Activated CD4-positive, alpha-beta memory T cell treated with anti-CD3 and anti-CD28 coated beads, Interleukin-2, amount 10 ng/mL, durations not matched to agents 7 days and 5 days (primary cell): ENCODE data around the gene ASAP3. TPM values are rescaled to one million over a fixed set of nuclear protein-coding genes. Genes with fewer than 3 reads are reported as not detected.
"Not testable (repeated sequence)": the region's sequence is repeated elsewhere in the genome, so short reads cannot be mapped to it uniquely, and the experiment has no call there.

Source experiments
- CTCF ChIA-PET: fragments of 350-600 bp; sonication (Branson Sonifier 250); formaldehyde crosslinking; loops from one replicate; lab custom pipeline; 2021; ENCODE audit warnings: antibody characterized with exemption, inconsistent platforms; lab: Charles Lee
- POLR2A ChIA-PET: fragments of 350-600 bp; sonication (Branson Sonifier 250); formaldehyde crosslinking; loops from one replicate; lab custom pipeline; 2021; ENCODE audit warnings: antibody characterized with exemption; lab: Charles Lee
- DNase-seq: peaks from one replicate; pipeline ENCODE4 v3.0.0-alpha.2; 2020
- H3K27ac Mint-ChIP-seq: one replicate; pipeline ENCODE4 v1.8.0; 2021; ENCODE audit warnings: mild to moderate bottlenecking, mixed read lengths
- H3K27me3 Mint-ChIP-seq: one replicate; pipeline ENCODE4 v1.8.0; 2021; ENCODE audit warnings: mixed read lengths
- H3K36me3 Mint-ChIP-seq: one replicate; pipeline ENCODE4 v1.8.0; 2021; ENCODE audit warnings: low read depth, mixed read lengths
- H3K4me1 Mint-ChIP-seq: one replicate; pipeline ENCODE4 v1.8.0; 2021; ENCODE audit warnings: mixed read lengths
- H3K4me3 Mint-ChIP-seq: one replicate; pipeline ENCODE4 v1.8.0; 2021; ENCODE audit warnings: mild to moderate bottlenecking, mixed read lengths
- H3K9me3 Mint-ChIP-seq: one replicate; pipeline ENCODE4 v1.8.0; 2021; ENCODE audit warnings: mixed read lengths
- total RNA-seq, 2 experiments: library from RNA; stranded (reverse); gene quantifications; one replicate each; pipeline ENCODE4 v1.2.3, GENCODE V29; 2021

Gene ASAP3
- total RNA-seq, 2 experiments from 2014 or later, result 0.43 to 0.63 TPM

GRCh38 chr1:23506376-23507107 is 22.6 kb upstream of the ASAP3 start:
- CTCF ChIA-PET, result interaction anchor here (2.4 to 3.0 kb wide), 3 partner anchors 10 to 128 kb away, joined by 6 to 26 read pairs (median 14); no protein-coding TSS in a partner anchor
- Mint-ChIP-seq H3K27ac (peak overlapping the region; percentile 62), H3K9me3 (no peaks in the 10 kb centered on the region)

GRCh38 chr1:23505851-23506250 is 21.9 kb upstream of the ASAP3 start:
- no peak for DNase-seq
- ChIA-PET POLR2A (interaction anchor here (0.8 to 7.7 kb wide), 5 partner anchors 9 to 162 kb away, joined by 3 to 121 read pairs (median 5); partner anchors contain the start of genes E2F2 and HNRNPR), CTCF (interaction anchor here (3.0 kb wide), 2 partner anchors 9 to 23 kb away, joined by 14 to 26 read pairs; no protein-coding TSS in a partner anchor)
- Mint-ChIP-seq H3K9me3 (no peaks in the 10 kb centered on the region), H3K36me3 (peaks cover 52% of the 10 kb centered on the region), H3K27ac (peak overlapping the region; percentile 62), H3K4me3 (no peak overlapping the region), H3K27me3 (peaks cover 3% of the 10 kb centered on the region), H3K4me1 (peaks cover 5% of the 10 kb centered on the region)

More at GRCh38 chr1:23506376-23507107, 22.6 kb upstream of the ASAP3 start:
- POLR2A ChIA-PET, result interaction anchor here (0.8 to 7.7 kb wide), 5 partner anchors 10 to 162 kb away, joined by 3 to 121 read pairs (median 5); partner anchors contain the start of genes E2F2 and HNRNPR
- H3K4me3 Mint-ChIP-seq, result no peak overlapping the region
- H3K4me1 Mint-ChIP-seq, result peaks cover 6% of the 10 kb centered on the region
- peaks cover 59% of the 10 kb centered on the region for H3K36me3 Mint-ChIP-seq
- DNase-seq, result no peak
- peaks cover 2% of the 10 kb centered on the region for H3K27me3 Mint-ChIP-seq

GRCh38 chr1:23504156-23504555 is 20.2 kb upstream of the ASAP3 start:
- H3K27me3 Mint-ChIP-seq, H3K27ac Mint-ChIP-seq, CTCF ChIA-PET, H3K4me3 Mint-ChIP-seq, DNase-seq, H3K4me1 Mint-ChIP-seq, H3K9me3 Mint-ChIP-seq: not testable (repeated sequence)
- peaks cover 35% of the 10 kb centered on the region for H3K36me3 Mint-ChIP-seq
- POLR2A ChIA-PET, result interaction anchor here (0.9 to 7.7 kb wide), 2 partner anchors 11 to 22 kb away, joined by 4 to 121 read pairs; partner anchors contain the start of gene E2F2

- Mint-ChIP-seq H3K27ac (no peak overlapping the region), H3K9me3 (no peaks in the 10 kb centered on the region), H3K4me3 (no peak overlapping the region), H3K4me1 (peaks cover 4% of the 10 kb centered on the region), H3K36me3 (peaks cover 23% of the 10 kb centered on the region), H3K27me3 (peaks cover 3% of the 10 kb centered on the region)
- POLR2A ChIA-PET, result interaction anchor here (1.9 to 8.7 kb wide), 2 partner anchors 24 to 34 kb away, joined by 8 to 122 read pairs; no protein-coding TSS in a partner anchor
- CTCF ChIA-PET, result interaction anchor here (8.7 to 10.9 kb wide), 2 partner anchors 24 to 39 kb away, joined by 192 to 298 read pairs; partner anchors contain the start of gene E2F2
- no peak for DNase-seq
These were observed 19.0 kb upstream of the ASAP3 start for GRCh38 chr1:23502951-23503350.

- H3K36me3 Mint-ChIP-seq, result peaks cover 5% of the 10 kb centered on the region
- no peaks in the 10 kb centered on the region for H3K9me3 Mint-ChIP-seq
- H3K4me1 Mint-ChIP-seq, result peaks cover 5% of the 10 kb centered on the region
- POLR2A ChIA-PET, result interaction anchor here (1.1 to 8.7 kb wide), 5 partner anchors 21 to 191 kb away, joined by 3 to 122 read pairs (median 5); partner anchors contain the start of genes E2F2 and RPL11
- H3K4me3 Mint-ChIP-seq, result no peak overlapping the region
- CTCF ChIA-PET, result interaction anchor here (1.3 to 10.9 kb wide), 4 partner anchors 16 to 42 kb away, joined by 5 to 298 read pairs (median 105); partner anchors contain the start of genes ASAP3 and E2F2
- H3K27me3 Mint-ChIP-seq, result peaks cover 3% of the 10 kb centered on the region
- DNase-seq, result no peak
- no peak overlapping the region for H3K27ac Mint-ChIP-seq
These were observed 16.5 kb upstream of the ASAP3 start for GRCh38 chr1:23500466-23500865.

GRCh38 chr1:23497777-23498439 is 13.9 kb upstream of the ASAP3 start:
- Mint-ChIP-seq H3K9me3 (no peaks in the 10 kb centered on the region), H3K27ac (no peak overlapping the region), H3K36me3 (no peaks in the 10 kb centered on the region), H3K27me3 (peaks cover 9% of the 10 kb centered on the region), H3K4me1 (peaks cover 5% of the 10 kb centered on the region), H3K4me3 (no peak overlapping the region)
- ChIA-PET CTCF (interaction anchor here (0.8 to 10.9 kb wide), 29 partner anchors 9 to 395 kb away, joined by 3 to 298 read pairs (median 7); partner anchors contain the start of genes ASAP3 and E2F2), POLR2A (interaction anchor here (1.1 to 8.7 kb wide), 8 partner anchors 8 to 154 kb away, joined by 3 to 122 read pairs (median 9); partner anchors contain the start of genes ASAP3, E2F2 and HNRNPR)
- DNase-seq, result no peak

GRCh38 chr1:23496490-23497181 is 12.7 kb upstream of the ASAP3 start:
- Mint-ChIP-seq H3K4me3 (no peak overlapping the region), H3K27me3 (peaks cover 11% of the 10 kb centered on the region), H3K36me3 (no peaks in the 10 kb centered on the region), H3K4me1 (peaks cover 5% of the 10 kb centered on the region), H3K27ac (no peak overlapping the region), H3K9me3 (no peaks in the 10 kb centered on the region)
- DNase-seq, result no peak
- ChIA-PET CTCF (interaction anchor here (0.6 to 10.9 kb wide), 32 partner anchors 8 to 394 kb away, joined by 3 to 298 read pairs (median 6); partner anchors contain the start of genes ASAP3 and E2F2), POLR2A (interaction anchor here (0.6 to 8.7 kb wide), 14 partner anchors 10 to 676 kb away, joined by 3 to 122 read pairs (median 5); partner anchors contain the start of genes ASAP3, E2F2 and HNRNPR)

GRCh38 chr1:23494836-23495235 is 10.9 kb upstream of the ASAP3 start:
- ChIA-PET POLR2A (interaction anchor here (0.7 to 8.7 kb wide), 6 partner anchors 10 to 179 kb away, joined by 3 to 122 read pairs (median 4); partner anchors contain the start of gene HNRNPR), CTCF (interaction anchor here (0.6 to 10.9 kb wide), 4 partner anchors 10 to 47 kb away, joined by 4 to 298 read pairs (median 122); partner anchors contain the start of genes ASAP3 and E2F2)

GRCh38 chr1:23492776-23493175 is 8.8 kb upstream of the ASAP3 start:
- H3K36me3 Mint-ChIP-seq, H3K9me3 Mint-ChIP-seq, DNase-seq, H3K27ac Mint-ChIP-seq, POLR2A ChIA-PET, H3K4me1 Mint-ChIP-seq, H3K4me3 Mint-ChIP-seq: not testable (repeated sequence)
- CTCF ChIA-PET, result interaction anchor here (10.9 kb wide), 1 partner anchor 49 kb away, joined by 298 read pairs; no protein-coding TSS in a partner anchor
- peaks cover 32% of the 10 kb centered on the region for H3K27me3 Mint-ChIP-seq

More at GRCh38 chr1:23494836-23495235, 10.9 kb upstream of the ASAP3 start:
- H3K4me1 Mint-ChIP-seq, DNase-seq, H3K36me3 Mint-ChIP-seq, H3K9me3 Mint-ChIP-seq, H3K27ac Mint-ChIP-seq, H3K4me3 Mint-ChIP-seq: not testable (repeated sequence)
- H3K27me3 Mint-ChIP-seq, result peaks cover 24% of the 10 kb centered on the region

GRCh38 chr1:23492132-23492720 is 8.2 kb upstream of the ASAP3 start:
- no peak overlapping the region for H3K4me3 Mint-ChIP-seq
- no peaks in the 10 kb centered on the region for H3K9me3 Mint-ChIP-seq
- POLR2A ChIA-PET, result no interaction called here
- peaks cover 34% of the 10 kb centered on the region for H3K27me3 Mint-ChIP-seq
- no peak overlapping the region for H3K27ac Mint-ChIP-seq
- H3K36me3 Mint-ChIP-seq, result no peaks in the 10 kb centered on the region
- DNase-seq, result no peak
- CTCF ChIA-PET, result no interaction called here
- peaks cover 2% of the 10 kb centered on the region for H3K4me1 Mint-ChIP-seq

- H3K4me1 Mint-ChIP-seq, result peaks cover 4% of the 10 kb centered on the region
- H3K27me3 Mint-ChIP-seq, result peaks cover 52% of the 10 kb centered on the region
- CTCF ChIA-PET, result interaction anchor here (1.0 kb wide), 1 partner anchor 148 kb away, joined by 3 read pairs; no protein-coding TSS in a partner anchor
- POLR2A ChIA-PET, result no interaction called here
- H3K27ac Mint-ChIP-seq, result no peak overlapping the region
- DNase-seq, result no peak
- H3K4me3 Mint-ChIP-seq, result no peak overlapping the region
- H3K9me3 Mint-ChIP-seq, result no peaks in the 10 kb centered on the region
- no peaks in the 10 kb centered on the region for H3K36me3 Mint-ChIP-seq
These were observed 5.9 kb upstream of the ASAP3 start for GRCh38 chr1:23489842-23490241.
